Measurements from ENCODE around the gene PPM1H. TPM values are rescaled to one million over a fixed set of nuclear protein-coding genes. Genes with fewer than 3 reads are reported as not detected.

Gene PPM1H
- total and polyA plus RNA-seq, 10 of the 15 experiments (the other 5 are each of a cell fraction or from before 2014, with no cell fraction given): 0.11 to 0.83 (median 0.49) TPM

DNA sequence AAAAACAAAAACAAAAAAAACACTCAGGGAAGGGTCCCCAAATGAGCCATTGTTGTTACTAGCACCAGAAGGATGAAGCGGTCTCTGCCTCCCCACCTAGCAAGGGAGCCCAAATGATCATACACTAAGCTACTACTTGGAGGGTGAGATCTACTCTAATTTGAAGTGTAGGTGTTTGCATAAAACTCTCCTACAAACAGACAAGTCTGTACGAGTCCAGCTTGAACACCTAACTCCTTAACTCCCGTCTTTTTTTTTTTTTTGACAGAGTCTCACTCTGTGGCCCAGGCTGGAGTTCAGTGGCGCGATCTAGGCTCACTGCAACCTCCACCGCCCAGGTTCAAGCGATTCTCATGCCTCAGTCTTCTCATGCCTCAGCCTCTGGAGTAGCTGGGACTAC lies 132.6 kb downstream of the PPM1H start (continued):
- TF ChIP-seq ZNF207 (IDR thresholded peaks at IDR 0.05; ENCODE audit: borderline replicate concordance): no peak
- TF ChIP-seq JUND (IDR thresholded peaks at IDR 0.05; ENCODE audit: low read depth, low read length): no peak
- no peak for TF ChIP-seq RAD51 (IDR thresholded peaks at IDR 0.05)
- no peak for TF ChIP-seq RBBP5 (conservative IDR thresholded peaks at IDR 0.05)

DNA sequence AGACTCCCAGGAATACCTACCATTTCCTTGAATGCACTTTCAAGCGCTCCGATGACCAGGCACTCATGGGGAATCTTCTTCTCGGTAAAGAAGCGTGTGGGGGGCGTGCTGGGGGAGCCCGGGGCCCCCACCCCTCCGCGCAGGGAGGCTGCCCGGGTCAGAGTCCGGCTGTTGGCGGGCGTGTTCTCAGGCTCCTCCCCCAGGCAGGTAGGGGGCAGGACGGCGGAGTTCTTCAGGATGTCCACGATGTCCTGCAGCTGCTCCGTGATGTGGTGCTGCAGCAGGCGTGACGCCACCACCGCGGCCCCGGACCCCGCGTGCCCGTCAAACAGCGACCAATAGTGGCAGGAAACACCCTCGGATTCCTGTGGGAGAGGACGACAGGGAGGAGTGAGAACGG lies 133.2 kb downstream of the PPM1H start:
- no TSS peak for BruUV-seq (replicated peaks)
- Histone ChIP-seq H3K27me3 (replicated peaks in 1 of 2; ENCODE audit: control insufficient read depth in 2 of 2, insufficient read depth in 2 of 2, low read length in 1 of 2) (no peaks in the 10 kb centered on the region), H2AFZ (ENCODE audit: control insufficient read depth, low read depth, low read length) (no peak overlapping the region), H4K20me1 (ENCODE audit: control insufficient read depth, insufficient read depth) (no peaks in the 10 kb centered on the region), H3K9me3 (replicated peaks; ENCODE audit: control insufficient read depth, insufficient read depth, low read length) (peaks cover 2% of the 10 kb centered on the region; the same call in 1 of the 3 replicates), H3K36me3 (ENCODE audit: control insufficient read depth in 2 of 2, insufficient read depth in 2 of 2, low read length in 1 of 2) (no peaks in the 10 kb centered on the region), H3K4me3 (no peak overlapping the region), H3K27ac (ENCODE audit: control insufficient read depth, insufficient read depth) (no peak overlapping the region), H3K4me1 (ENCODE audit: control insufficient read depth, insufficient read depth, low read length) (no peaks in the 10 kb centered on the region; the same call in 1 of the 2 replicates), H3K4me2 (ENCODE audit: control insufficient read depth, insufficient read depth) (no peak overlapping the region), H3K9ac (ENCODE audit: control insufficient read depth, insufficient read depth, low read length) (no peak overlapping the region), H3K79me2 (ENCODE audit: control insufficient read depth, insufficient read depth, low read length) (no peaks in the 10 kb centered on the region)
- in situ Hi-C loops (cut with MboI): no loop called here
- WGBS (ENCODE audit: insufficient coverage, insufficient replicate concordance, low lambda C conversion rate, missing lambda C conversion rate): 65% methylated on average over 28 of the region's 28 CpGs
- intact Hi-C loops (cut with micrococcal nuclease; ENCODE audit: unreplicated experiment): loop anchor here (10.0 kb wide), 1 partner anchor 537 kb away; the partner anchor contains the start of gene USP15
- TF ChIP-seq FOXK2 (IDR thresholded peaks at IDR 0.05): no peak
- TF ChIP-seq, protein P1, sequence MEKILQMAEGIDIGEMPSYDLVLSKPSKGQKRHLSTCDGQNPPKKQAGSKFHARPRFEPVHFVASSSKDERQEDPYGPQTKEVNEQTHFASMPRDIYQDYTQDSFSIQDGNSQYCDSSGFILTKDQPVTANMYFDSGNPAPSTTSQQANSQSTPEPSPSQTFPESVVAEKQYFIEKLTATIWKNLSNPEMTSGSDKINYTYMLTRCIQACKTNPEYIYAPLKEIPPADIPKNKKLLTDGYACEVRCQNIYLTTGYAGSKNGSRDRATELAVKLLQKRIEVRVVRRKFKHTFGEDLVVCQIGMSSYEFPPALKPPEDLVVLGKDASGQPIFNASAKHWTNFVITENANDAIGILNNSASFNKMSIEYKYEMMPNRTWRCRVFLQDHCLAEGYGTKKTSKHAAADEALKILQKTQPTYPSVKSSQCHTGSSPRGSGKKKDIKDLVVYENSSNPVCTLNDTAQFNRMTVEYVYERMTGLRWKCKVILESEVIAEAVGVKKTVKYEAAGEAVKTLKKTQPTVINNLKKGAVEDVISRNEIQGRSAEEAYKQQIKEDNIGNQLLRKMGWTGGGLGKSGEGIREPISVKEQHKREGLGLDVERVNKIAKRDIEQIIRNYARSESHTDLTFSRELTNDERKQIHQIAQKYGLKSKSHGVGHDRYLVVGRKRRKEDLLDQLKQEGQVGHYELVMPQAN (conservative IDR thresholded peaks at IDR 0.05): no peak
- DNase-seq (ENCODE audit: low read depth, low spot score) (no peak), ATAC-seq (no peak), FAIRE-seq (no peak)
- SMC1A ChIA-PET (ENCODE audit: uncharacterized antibody, unreplicated experiment): interaction anchor here (2.6 kb wide), 1 partner anchor 11 kb away, joined by 10 read pairs; no protein-coding TSS in a partner anchor
- RAD21 ChIA-PET (ENCODE audit: unreplicated experiment): no interaction called here
- POLR2A ChIA-PET: no interaction called here
- CTCF ChIA-PET: interaction anchor here (0.7 to 8.9 kb wide), 3 partner anchors 11 to 220 kb away, joined by 4 to 314 read pairs (median 21); no protein-coding TSS in a partner anchor

Measured in GM12878 (cell line).